C4-2B (cell line): Measurements from ENCODE around the gene MEN1.

Experiments
- CTCF ChIP-seq: fragments of 450-650 bp; conservative IDR thresholded peaks from 2 replicates; pipeline ENCODE4 v1.5.1; 2017; ENCODE audit warnings: mild to moderate bottlenecking
- ZFX ChIP-seq: fragments of 450-650 bp; IDR thresholded peaks from 2 replicates; pipeline ENCODE4 v1.6.1; 2017

- TF ChIP-seq CTCF (no peak), ZFX (no peak)
Measured at GRCh38 chr11:64848826-64849597, 38.7 kb upstream of the MEN1 start.
